22Rv1 (cell line): ENCODE measurements around the gene PIGZ.

ENCODE experiments used
- ZFX ChIP-seq: fragments of 450-650 bp; IDR thresholded peaks from 2 replicates; pipeline ENCODE4 v1.6.1; 2017; ENCODE audit warnings: antibody characterized with exemption, borderline replicate concordance
- TF ChIP-seq, protein P1 (sequence below): fragments of 450-650 bp; IDR thresholded peaks from 2 replicates; pipeline ENCODE4 v1.5.1; 2017; ENCODE audit warnings: mild to moderate bottlenecking

DNA sequence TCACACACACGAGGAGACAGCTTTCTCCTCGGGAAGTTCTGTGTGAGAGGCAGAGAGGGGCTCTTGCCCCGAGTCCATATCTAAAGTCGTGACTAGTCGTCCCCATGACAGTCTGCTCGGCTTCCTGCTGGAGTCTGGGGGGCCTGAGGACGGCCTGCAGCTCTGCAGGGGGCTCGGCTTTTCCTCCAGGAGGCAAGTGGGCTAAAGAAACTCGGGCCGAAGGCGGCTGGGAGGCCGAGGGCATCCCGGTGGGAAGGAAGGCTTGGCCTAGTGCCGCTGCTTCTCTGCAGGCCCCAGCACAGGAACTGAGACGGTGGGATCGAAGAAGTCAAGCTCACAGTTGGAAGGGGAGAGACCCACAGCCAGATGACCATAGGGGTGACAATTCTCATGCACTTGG, 25.4 kb upstream of the PIGZ start:
- TF ChIP-seq ZFX, result no peak
- TF ChIP-seq, protein P1, sequence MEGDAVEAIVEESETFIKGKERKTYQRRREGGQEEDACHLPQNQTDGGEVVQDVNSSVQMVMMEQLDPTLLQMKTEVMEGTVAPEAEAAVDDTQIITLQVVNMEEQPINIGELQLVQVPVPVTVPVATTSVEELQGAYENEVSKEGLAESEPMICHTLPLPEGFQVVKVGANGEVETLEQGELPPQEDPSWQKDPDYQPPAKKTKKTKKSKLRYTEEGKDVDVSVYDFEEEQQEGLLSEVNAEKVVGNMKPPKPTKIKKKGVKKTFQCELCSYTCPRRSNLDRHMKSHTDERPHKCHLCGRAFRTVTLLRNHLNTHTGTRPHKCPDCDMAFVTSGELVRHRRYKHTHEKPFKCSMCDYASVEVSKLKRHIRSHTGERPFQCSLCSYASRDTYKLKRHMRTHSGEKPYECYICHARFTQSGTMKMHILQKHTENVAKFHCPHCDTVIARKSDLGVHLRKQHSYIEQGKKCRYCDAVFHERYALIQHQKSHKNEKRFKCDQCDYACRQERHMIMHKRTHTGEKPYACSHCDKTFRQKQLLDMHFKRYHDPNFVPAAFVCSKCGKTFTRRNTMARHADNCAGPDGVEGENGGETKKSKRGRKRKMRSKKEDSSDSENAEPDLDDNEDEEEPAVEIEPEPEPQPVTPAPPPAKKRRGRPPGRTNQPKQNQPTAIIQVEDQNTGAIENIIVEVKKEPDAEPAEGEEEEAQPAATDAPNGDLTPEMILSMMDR, result no peak
